HG02759 (cell line): ENCODE measurements around the gene YWHAQ.
A peak's percentile ranks its signal among the peaks of the same experiment; 100 is the strongest.
"Not testable (repeated sequence)": the region's sequence is repeated elsewhere in the genome, so short reads cannot be mapped to it uniquely, and the experiment has no call there.

Experiments used
- ATAC-seq: cut with Tn5 transposase; IDR thresholded peaks from one replicate; pipeline ENCODE4 v1.9.1; 2021; ENCODE audit warnings: mild to moderate bottlenecking, moderate library complexity; ENCODE audit not compliant: unreplicated experiment

Gene YWHAQ

DNA sequence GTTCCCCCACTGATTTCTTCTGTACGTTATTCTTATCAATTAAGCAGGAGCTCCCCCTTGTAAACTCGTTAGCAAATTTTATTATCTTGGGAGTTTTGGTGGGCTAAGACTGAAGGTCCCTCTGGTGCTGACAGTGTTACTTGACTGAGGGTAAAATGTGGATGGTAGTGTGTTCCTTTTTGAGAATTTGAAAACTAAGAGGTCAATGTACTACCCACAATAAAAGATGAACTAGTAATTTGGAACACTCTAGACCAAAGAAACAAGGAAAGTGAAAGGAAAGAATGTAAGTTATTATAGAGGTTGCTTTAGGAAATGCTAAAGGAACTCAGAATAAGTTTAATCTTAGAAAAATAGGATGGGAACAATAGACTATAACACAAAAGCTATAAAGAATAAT, 35.1 kb downstream of the YWHAQ start:
- no peak for ATAC-seq

DNA sequence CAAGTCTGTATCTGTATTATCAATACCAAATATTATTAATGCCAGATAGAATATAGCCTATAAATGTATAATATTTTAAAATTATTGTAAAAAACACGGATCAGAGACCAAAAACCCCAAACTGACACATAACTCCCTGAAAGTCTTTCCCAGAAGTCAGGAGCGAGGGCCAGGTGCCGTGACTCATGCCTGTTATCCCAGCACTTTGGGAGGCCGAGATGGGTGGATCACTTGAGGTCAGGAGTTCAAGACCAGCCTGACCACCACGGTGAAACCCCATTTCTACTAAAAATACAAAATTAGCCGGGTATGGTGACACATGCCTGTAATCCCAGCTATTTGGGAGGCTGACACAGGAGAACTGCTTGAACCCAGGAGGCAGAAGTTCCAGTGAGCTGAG, 35.5 kb downstream of the YWHAQ start:
- not testable (repeated sequence) for ATAC-seq

DNA sequence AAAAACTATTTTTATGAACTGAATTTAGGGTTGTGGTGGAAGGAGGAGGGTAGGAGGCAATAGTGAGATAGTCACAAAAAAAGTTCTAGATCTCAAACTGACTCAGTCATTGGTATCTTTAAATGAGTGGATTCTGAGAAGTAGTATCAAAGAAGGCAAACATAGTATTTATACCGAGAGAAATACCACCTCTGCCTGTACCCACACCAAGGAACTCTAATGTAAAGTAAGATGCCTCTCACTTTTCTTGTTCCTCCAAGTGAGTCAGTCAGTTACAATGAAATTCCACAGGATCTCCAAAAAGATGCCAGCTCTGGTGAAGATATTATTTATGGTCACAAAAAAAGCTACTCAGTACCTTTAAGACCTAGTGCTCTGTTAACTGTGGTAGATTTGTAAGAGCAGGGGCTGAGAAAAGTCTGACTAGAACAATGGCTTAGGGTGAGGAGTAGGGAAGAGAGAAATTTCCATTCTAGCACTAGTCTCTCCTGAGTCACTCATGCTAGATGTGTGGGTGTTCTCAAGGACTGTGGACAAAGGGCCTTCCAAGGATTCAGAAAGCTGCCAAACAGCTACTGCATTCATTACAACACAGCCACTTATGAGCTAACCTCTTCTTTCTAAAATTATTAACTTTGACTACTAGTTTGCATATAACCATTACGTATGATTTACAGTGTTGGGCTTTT, 36.3 kb downstream of the YWHAQ start:
- ATAC-seq = no peak

DNA sequence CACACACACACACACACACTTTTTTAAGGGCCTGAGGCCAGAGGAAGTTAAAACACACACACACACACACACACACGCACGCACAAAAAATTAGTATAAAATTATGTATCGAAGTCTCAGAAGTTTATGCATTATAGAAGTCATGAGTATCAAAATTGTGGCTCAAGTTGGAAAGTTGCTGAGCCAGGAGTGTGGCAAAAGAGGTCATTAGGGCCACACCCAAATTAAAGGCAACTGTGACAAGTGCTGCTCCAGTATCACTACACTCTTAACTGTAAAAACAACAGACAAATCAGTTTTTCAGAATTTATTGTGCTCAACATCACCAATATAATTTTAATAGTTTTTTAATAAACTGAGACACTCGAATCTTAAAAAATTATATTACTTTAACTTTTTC, 36.9 kb downstream of the YWHAQ start:
- no peak for ATAC-seq

DNA sequence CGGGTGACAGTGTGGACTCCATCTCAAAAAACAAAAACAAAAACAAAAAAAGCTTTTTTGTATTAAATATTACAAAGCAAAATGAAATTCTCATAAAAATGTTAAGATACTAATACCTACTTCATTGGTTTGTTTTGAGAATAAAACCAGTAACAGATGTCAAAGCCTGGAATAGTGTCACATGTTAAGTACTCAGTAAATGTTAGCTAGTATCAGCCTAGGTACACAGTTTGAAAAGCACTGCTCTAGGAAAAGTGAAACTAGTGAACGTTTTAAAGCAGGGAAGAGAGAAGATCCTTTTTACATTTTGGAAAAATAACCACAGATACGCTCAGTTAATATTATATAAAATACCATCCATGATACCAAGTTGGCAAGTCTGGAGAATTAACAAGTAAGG, 38.1 kb downstream of the YWHAQ start:
- no peak for ATAC-seq

DNA sequence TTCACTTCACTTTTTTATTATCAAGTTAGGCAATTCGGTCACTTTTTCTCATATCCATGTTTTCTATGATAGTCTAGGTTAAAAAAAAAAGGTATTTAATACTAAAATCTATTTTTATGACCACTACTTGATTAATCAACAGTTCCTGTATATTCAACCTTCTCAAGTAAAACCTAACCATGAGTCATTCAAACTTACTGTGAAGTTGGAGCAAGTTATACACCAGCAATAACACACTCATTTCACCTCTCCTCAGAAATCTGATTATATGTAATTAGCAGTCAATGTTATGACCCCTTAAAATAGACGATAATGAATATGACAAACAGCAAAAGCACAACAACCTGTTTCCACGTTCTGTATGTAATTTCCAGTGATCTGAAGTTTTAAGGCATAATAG, 40.2 kb downstream of the YWHAQ start:
- no peak for ATAC-seq

DNA sequence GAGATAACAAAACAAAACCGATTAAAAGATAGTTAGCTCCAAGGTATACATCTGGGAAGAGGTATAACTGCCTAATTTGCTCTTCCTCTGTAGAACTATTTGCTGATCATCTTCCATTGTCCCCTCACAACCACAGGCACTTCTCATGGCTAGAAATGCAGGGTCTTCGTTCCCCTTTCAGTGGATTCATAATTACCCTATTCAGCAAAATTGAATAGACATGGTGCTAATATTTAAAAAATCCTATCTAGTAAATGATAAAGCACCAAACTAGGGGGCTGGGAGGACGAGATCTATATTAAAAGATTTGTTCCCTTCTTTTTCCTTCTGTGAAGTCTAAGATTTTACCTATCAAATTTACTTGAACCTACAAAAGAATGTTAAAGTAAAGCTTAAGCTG, 44.3 kb downstream of the YWHAQ start:
- no peak for ATAC-seq

DNA sequence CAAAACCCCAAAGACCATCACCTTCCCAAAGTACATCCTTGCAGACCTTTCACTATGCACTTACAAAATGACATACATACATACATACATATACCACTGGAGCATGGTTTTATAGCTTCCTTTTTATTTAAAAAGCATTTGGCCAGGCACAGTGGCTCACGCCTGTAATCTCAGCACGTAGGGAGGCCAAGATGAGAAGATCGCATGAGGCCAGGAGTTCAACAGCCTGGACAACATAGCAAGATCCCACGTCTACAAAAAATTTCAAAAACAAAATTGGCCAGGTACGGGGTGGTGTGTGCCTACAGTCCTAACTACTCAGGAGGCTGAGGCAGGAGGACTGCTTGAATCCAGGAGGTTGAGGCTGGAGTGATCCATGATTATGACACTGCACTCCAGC, 45.3 kb downstream of the YWHAQ start:
- ATAC-seq = no peak

DNA sequence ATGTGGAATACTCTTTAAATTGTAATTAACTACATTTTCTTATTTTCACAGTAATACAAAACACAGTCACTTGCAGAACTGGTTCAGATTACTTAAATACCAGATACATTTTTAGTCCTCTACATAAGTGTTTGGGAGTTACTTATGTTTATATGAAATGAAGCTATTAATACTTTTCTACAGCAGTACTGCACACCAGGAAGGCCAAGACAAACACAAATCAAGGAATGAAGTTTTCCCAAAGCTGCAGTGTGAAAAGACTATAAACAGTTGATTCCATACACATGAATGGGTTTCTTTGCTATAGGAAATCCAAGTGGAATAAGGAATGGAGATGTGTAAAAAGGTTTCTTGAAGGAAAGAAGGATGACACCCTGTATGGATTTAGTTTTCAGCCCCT, 45.9 kb downstream of the YWHAQ start:
- ATAC-seq = not testable (repeated sequence)

DNA sequence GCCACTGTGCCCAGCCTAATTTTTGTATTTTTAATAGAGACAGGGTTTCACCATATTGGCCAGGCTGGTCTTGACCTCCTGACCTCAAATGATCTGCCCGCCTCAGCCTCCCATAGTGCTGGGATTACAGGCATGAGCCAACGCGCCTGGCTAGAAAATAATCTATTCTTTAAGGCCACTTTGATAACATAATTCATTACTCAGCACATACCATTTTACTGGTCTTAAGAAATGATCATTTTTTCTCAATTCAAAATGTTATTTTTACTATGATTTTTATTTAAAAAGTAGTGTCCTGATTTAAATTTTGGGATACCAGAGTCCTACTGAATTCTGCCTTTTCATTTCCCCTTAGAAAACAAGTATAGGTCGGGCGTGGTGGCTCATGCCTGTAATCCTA, 48.2 kb downstream of the YWHAQ start:
- no peak for ATAC-seq

DNA sequence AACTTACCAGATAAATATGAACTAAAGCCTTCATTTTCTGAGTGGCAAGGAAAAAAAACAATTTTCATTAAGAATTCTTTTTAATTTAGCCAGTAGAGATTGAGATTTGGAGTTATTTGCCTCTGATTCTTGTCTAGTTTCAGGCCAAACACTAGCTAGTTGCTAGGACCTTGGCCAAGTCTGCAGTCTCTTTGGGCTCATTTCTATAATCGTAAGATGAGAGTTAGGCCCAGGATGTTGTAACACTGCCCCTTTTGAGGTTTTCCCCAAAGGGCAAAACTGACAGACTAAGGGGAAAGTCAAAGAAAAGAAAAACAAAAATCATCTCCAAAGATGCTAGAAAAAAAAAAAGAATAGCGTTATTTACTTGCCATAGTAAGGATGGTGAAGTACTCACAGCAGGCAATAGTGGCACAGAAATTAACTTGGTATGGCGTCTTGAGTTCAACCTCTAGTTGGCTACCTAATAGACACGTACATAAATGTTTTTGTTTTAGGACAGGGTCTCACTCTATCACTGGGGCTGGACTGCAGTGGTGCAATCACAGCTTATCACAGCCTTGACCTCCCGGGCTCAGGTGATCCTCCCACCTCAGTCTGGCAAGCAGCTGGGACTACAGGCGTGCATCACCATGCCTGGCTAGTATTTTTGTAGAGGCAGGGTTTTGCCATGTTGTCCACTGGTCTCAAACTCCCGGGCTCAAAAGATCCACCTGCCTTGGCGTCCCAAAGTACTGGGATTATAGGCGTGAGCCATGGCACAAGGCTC, 52.1 kb downstream of the YWHAQ start:
- ATAC-seq = no peak

DNA sequence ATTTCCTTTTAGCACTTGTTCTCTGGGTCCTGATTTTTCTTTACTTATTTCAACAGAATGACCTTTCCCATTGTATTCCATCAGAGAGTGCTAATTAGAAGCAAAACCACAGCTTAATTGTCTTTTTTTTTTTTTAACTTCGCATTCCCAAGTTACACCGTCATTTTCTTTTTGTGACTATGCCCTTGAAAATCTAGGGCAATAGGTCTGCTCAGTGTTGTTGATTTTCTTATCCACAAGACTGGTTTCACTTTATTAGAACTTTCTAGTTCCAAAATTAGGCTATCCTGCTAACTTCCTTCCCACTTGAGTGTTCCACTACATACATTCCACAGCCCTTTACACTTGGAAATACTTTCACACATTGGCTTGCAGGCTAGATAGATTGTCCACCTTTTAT, 56.5 kb downstream of the YWHAQ start:
- ATAC-seq = no peak

DNA sequence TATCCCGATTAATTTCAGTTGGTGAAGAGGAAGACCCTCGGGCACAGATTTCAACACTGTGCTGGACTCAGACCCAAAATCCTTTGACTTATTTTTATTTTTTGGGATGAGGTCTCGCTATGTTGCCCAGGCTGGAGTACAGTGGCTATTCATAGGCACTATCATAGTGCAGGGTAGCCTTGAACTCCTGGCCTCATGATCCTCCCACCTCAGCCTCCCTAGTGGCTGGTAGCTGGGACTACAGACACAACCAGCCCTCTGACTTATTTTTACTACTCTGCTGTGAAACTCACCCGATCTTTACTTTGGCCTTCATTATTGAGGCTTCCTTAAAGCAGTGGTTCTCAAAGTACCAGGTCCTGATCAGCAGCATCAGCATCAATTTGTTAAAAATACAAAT, 57.0 kb downstream of the YWHAQ start:
- ATAC-seq = no peak

DNA sequence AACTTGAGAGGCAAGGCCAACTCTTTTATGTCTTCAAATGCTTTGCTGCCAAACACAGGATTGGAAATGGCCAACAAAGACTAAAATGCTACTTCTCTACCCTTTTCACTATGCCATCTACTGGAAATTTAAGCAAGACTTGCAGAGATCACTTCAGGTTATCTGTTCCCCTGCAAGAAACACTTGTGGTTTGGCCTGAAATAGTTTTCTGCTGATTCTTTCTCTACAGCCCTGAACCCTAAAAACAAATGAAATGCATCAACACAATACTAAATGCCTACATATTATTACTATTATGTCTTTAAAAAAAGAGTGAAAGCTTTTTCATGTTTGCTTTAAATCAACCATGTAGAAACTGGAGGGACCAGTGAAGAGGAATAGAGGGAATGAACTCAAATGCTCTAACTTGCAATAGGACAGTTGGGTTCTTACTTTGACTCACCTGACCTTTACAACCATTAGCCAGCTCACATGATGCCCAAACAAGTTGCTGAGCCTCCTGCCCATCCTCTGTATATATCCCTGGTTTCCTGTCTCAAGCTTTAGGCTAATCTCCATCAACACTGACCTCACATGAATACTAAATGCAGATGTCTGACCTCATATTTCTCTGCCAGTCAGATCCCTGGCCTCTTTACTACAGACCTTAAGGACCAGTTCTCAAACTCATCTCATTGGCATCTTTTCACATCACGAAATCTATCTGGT, 57.6 kb downstream of the YWHAQ start:
- ATAC-seq = no peak

DNA sequence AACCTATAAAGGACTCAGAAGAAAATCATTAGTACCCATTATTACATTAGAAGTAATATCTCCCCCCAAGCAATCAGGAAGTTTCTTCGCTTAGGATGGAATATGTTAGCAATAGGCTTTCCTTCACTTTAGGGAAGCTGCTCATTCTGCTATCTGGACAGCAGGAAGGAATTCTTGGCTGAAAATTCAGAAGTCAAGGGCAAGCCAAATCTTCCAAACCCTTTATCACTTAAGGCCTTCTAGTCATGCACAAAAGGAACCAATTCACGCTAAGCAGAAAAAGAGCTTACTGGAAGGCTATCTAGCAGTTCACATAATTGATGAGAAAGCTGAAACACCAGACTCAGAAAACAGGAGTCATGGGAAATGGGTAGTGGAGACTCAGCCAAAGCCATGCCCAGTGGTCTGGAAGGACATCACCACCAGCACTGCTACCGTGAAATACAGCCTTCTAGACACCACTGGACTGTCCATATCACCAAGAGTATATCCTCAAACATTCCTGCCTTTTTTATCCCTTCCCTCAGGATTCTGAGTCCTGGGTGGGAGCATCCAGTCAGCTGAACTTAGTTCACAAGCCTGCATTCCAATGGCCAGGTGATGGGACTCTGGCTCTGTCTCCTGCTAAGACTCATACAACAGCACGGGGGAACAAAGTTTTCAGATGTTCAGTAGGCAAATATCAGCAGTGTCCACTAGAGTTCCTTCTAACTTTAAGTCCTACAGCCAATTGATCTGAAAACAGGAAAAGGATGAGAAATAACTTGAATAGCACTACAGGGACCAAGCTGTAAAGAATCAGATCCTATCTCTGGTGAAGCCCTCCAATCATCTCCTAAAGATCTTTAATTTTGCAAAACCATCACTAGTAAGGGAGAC, 60.4 kb downstream of the YWHAQ start:
- no peak for ATAC-seq

DNA sequence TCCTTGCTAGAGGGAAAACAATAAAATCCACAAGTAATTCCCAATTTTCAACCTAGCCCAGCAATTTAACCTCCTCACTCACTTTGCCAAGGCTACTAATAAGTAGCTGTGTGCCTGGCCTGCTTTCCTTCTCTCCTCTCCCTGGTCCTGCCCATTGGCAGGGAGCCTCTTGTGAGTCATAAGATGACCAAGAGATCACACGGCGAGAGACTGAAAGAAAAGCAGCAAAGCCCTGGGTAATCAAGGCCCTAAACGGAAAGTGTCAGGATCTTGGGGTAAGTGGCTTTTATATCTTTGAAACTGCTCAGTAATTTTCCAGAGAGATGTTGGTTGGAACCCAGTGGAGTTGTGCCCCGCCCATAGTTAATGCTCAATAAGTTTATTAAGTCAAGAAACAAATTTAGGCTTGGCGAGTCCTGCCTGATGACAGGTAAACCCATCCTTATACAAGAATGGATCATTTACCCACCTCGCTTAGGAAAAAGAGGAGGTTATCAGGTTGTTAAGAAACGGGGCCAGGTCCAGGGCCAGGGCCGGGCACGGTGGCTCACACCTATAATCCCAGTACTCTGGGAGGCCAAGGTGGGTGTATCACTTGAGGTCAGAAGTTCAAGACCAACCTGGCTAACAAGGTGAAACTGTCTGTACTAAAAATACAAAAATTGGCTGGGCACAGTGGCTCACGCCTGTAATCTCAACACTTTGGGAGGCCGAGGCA, 65.2 kb downstream of the YWHAQ start:
- ATAC-seq = no peak

DNA sequence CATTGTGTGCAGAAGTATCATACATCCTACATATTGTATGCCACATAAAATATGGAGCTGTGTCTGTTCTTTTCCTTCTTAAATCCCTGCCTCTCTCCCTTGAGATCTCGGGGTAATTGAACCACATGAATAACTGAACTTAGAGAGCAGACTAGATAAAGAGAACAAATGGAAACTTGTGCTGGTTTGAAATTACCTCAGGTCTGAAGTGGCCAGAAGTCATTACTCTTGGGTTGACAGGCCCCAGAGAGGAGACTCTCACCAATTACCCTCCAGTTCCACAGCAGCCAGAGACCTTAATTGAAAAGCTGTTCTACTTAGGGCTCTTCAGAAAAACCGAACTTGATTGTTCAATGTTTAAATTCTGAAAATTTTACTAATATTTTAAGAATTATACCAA, 70.2 kb downstream of the YWHAQ start:
- ATAC-seq = no peak

DNA sequence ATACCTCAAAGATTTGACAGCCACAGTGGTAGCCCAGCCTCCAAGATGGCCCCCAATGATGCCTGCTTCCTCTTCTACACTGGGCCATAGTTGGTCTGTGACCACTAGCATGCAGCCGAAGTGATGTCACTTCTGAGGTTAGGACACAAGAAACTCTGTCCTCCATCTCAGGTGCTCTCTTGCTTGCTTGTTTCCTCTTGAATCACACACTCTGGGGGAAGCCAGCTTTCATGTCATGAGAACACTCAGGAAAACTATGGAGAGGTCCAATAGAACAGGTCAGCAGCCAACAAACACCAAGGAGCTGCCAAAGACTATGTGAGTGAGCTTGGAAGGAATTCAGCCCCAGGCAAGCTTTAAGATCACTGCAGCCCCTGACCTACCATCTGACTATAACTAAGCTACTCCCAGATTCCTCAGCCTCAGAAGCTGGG, 71.8 kb downstream of the YWHAQ start:
- ATAC-seq = no peak

DNA sequence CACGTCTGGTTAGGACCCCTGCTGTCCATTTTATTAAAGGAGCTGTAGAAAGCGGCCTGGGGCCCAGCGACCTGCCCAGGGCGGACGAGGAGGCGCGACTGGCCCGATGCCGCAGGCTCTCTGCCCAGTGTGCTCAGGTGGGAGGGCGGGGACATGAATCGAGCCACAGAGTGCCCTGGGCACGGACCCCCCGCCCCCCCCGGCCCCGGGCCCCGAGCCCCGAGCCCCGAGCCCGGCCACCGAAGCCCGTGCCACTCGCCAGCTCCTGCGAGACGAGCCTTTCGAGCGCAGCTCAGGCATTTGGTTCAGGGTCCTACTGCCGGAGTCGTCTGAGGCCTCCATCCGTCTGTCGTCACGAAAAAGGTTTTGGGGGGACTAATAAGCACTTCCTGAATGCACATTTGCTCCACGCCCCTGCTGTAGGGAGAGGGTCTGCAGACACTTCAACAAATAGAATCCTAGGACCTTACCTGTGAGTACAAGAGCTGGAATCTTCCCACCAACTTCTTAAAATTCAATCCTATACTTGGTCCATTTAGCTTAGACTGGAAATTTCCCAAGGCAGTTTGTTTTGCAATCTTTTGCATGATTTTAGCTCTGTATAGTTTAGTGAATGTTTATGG, 74.6 kb downstream of the YWHAQ start:
- peak; percentile 29 for ATAC-seq
